HG02678 (cell line): ENCODE measurements around the gene GMCL2.

Source experiments
- ATAC-seq: cut with Tn5 transposase; IDR thresholded peaks from one replicate; pipeline ENCODE4 v1.9.1; 2021; ENCODE audit warnings: mild to moderate bottlenecking, moderate library complexity; ENCODE audit not compliant: unreplicated experiment

The GMCL2 gene

GRCh38 chr5:178222292-178222691 lies 35.1 kb upstream of the GMCL2 start:
- no peak for ATAC-seq

- ATAC-seq, result no peak
Measured at GRCh38 chr5:178221853-178222252, 34.7 kb upstream of the GMCL2 start.

GRCh38 chr5:178221282-178221681 lies 34.1 kb upstream of the GMCL2 start:
- no peak for ATAC-seq

- ATAC-seq, result no peak
Measured at GRCh38 chr5:178218827-178219226, 31.7 kb upstream of the GMCL2 start.

- no peak for ATAC-seq
Measured at GRCh38 chr5:178218237-178218776, 31.1 kb upstream of the GMCL2 start.

- ATAC-seq, result no peak
Measured at GRCh38 chr5:178216779-178217178, 29.6 kb upstream of the GMCL2 start.

- ATAC-seq, result no peak
Measured at GRCh38 chr5:178216088-178216534, 28.9 kb upstream of the GMCL2 start.

- no peak for ATAC-seq
Measured at GRCh38 chr5:178215280-178216002, 28.3 kb upstream of the GMCL2 start.

- ATAC-seq, result no peak
Measured at GRCh38 chr5:178214160-178214803, 27.1 kb upstream of the GMCL2 start.

- ATAC-seq, result no peak
Measured at GRCh38 chr5:178213748-178214151, 26.6 kb upstream of the GMCL2 start.

- no peak for ATAC-seq
Measured at GRCh38 chr5:178213003-178213461, 25.9 kb upstream of the GMCL2 start.

- no peak for ATAC-seq
Measured at GRCh38 chr5:178212241-178213002, 25.3 kb upstream of the GMCL2 start.

- no peak for ATAC-seq
Measured at GRCh38 chr5:178211095-178212048, 24.2 kb upstream of the GMCL2 start.

GRCh38 chr5:178210686-178211085 lies 23.5 kb upstream of the GMCL2 start:
- ATAC-seq, result no peak

GRCh38 chr5:178210073-178210535 lies 22.9 kb upstream of the GMCL2 start:
- ATAC-seq, result no peak

GRCh38 chr5:178209334-178210072 lies 22.3 kb upstream of the GMCL2 start:
- ATAC-seq, result no peak

- ATAC-seq, result no peak
Measured at GRCh38 chr5:178208540-178209227, 21.5 kb upstream of the GMCL2 start.

- no peak for ATAC-seq
Measured at GRCh38 chr5:178207917-178208280, 20.7 kb upstream of the GMCL2 start.
